GM19452 (cell line): ENCODE data around the gene NRGN.

Experiments used
- ATAC-seq: cut with Tn5 transposase; IDR thresholded peaks from one replicate; pipeline ENCODE4 v1.9.1; 2021; ENCODE audit not compliant: unreplicated experiment

NRGN gene

GRCh38 chr11:124779568-124779967 lies 39.8 kb downstream of the NRGN start:
- ATAC-seq: no peak

- ATAC-seq: no peak
Observed at GRCh38 chr11:124783002-124783401, 43.3 kb downstream of the NRGN start.

GRCh38 chr11:124784051-124784450 lies 44.3 kb downstream of the NRGN start:
- ATAC-seq: no peak

- no peak for ATAC-seq
Observed at GRCh38 chr11:124788521-124788920, 48.8 kb downstream of the NRGN start.

GRCh38 chr11:124791626-124792341 lies 52.0 kb downstream of the NRGN start:
- peak; percentile 78 for ATAC-seq

GRCh38 chr11:124793466-124794278 lies 53.9 kb downstream of the NRGN start:
- no peak for ATAC-seq

GRCh38 chr11:124796312-124796711 lies 56.6 kb downstream of the NRGN start:
- ATAC-seq: no peak
